Skeletal muscle tissue (tissue), 4 donors: ENCODE results near the gene IGFLR1. TPM values are rescaled to one million over a fixed set of nuclear protein-coding genes. Genes with fewer than 3 reads are reported as not detected.

ENCODE experiments used
- H3K27ac ChIP-seq: one replicate; pipeline ENCODE4 v1.7.0; 2013; ENCODE audit warnings: mild to moderate bottlenecking, low read depth, low read length, inconsistent platforms
- H3K27me3 ChIP-seq, 3 donors: one replicate each; pipeline ENCODE4 v1.7.0; 2013; ENCODE audit warnings: low read length in 3 of 3; ENCODE audit not compliant: control insufficient read depth in 3 of 3, insufficient read depth in 3 of 3
- H3K36me3 ChIP-seq, 3 donors: one replicate each; pipeline ENCODE4 v1.7.0; 2013; ENCODE audit warnings: low read length in 3 of 3; ENCODE audit not compliant: control insufficient read depth in 3 of 3, insufficient read depth in 3 of 3
- H3K4me1 ChIP-seq, 3 donors: one replicate each; pipeline ENCODE4 v1.7.0; 2013; ENCODE audit warnings: low read length in 3 of 3, mild to moderate bottlenecking in 3 of 3; ENCODE audit not compliant: control insufficient read depth in 3 of 3, insufficient read depth in 3 of 3
- H3K4me3 ChIP-seq, 3 donors: one replicate each; pipeline ENCODE4 v1.7.0; 2013; ENCODE audit warnings: low read length in 3 of 3
- H3K9ac ChIP-seq, 3 donors: one replicate each; pipeline ENCODE4 v1.7.0; 2013; ENCODE audit warnings: low read length in 3 of 3, mild to moderate bottlenecking in 3 of 3, moderate library complexity in 2 of 3, low read depth in 1 of 3
- H3K9me3 ChIP-seq, 3 donors: one replicate each; pipeline ENCODE4 v1.7.0; 2013; ENCODE audit warnings: low read length in 3 of 3; ENCODE audit not compliant: control insufficient read depth in 3 of 3
- total RNA-seq: library from RNA; depleted of rRNA; stranded (reverse); fragments of >200 nt; gene quantifications from one replicate; pipeline ENCODE4 v1.2.3, GENCODE V29; 2014
- donor health status: Osteomylitis.

IGFLR1 gene
- total RNA-seq, 1 donor from 2014 or later = 3.1 TPM

GRCh38 chr19:35731779-35732405 lies 10.4 kb downstream of the IGFLR1 start:
- Histone ChIP-seq H3K4me3 (no peak overlapping the region), H3K9ac (no peak overlapping the region), H3K36me3 (peaks cover 79 to 86% (median 85%) of the 10 kb centered on the region in 3 donors), H3K4me1 (no peaks in the 10 kb centered on the region), H3K27ac (no peak overlapping the region), H3K27me3 (no peaks in the 10 kb centered on the region), H3K9me3 (no peaks in the 10 kb centered on the region)

GRCh38 chr19:35731353-35731752 lies 10.9 kb downstream of the IGFLR1 start:
- H3K9ac ChIP-seq = no peak overlapping the region
- no peak overlapping the region for H3K27ac ChIP-seq
- H3K27me3 ChIP-seq = no peaks in the 10 kb centered on the region
- H3K36me3 ChIP-seq = peaks cover 78 to 85% (median 83%) of the 10 kb centered on the region in 3 donors
- H3K9me3 ChIP-seq = no peaks in the 10 kb centered on the region
- no peaks in the 10 kb centered on the region for H3K4me1 ChIP-seq
- H3K4me3 ChIP-seq = no peak overlapping the region

GRCh38 chr19:35730326-35730725 lies 11.9 kb downstream of the IGFLR1 start:
- Histone ChIP-seq H3K9me3 (no peaks in the 10 kb centered on the region), H3K9ac (no peak overlapping the region), H3K27ac (no peak overlapping the region), H3K4me1 (no peaks in the 10 kb centered on the region), H3K27me3 (no peaks in the 10 kb centered on the region), H3K36me3 (peaks cover 83 to 90% (median 89%) of the 10 kb centered on the region in 3 donors), H3K4me3 (no peak overlapping the region)

- no peak overlapping the region for H3K27ac ChIP-seq
- no peak overlapping the region for H3K4me3 ChIP-seq
- H3K9ac ChIP-seq = no peak overlapping the region
- no peaks in the 10 kb centered on the region for H3K4me1 ChIP-seq
- no peaks in the 10 kb centered on the region for H3K9me3 ChIP-seq
- H3K27me3 ChIP-seq = no peaks in the 10 kb centered on the region
- peaks cover 85 to 90% (median 89%) of the 10 kb centered on the region in 3 donors for H3K36me3 ChIP-seq
Measured at GRCh38 chr19:35729763-35730162, 12.5 kb downstream of the IGFLR1 start.

- Histone ChIP-seq H3K9ac (no peak overlapping the region), H3K27me3 (no peaks in the 10 kb centered on the region), H3K36me3 (peaks cover 85 to 91% (median 88%) of the 10 kb centered on the region in 3 donors), H3K9me3 (no peaks in the 10 kb centered on the region), H3K4me3 (no peak overlapping the region), H3K27ac (no peak overlapping the region), H3K4me1 (no peaks in the 10 kb centered on the region)
Measured at GRCh38 chr19:35729021-35729420, 13.2 kb downstream of the IGFLR1 start.

- Histone ChIP-seq H3K9me3 (no peaks in the 10 kb centered on the region), H3K27ac (no peak overlapping the region), H3K36me3 (peaks cover 87 to 93% (median 91%) of the 10 kb centered on the region in 3 donors), H3K9ac (no peak overlapping the region), H3K27me3 (no peaks in the 10 kb centered on the region), H3K4me3 (no peak overlapping the region), H3K4me1 (no peaks in the 10 kb centered on the region)
Measured at GRCh38 chr19:35727956-35728706, 14.1 kb downstream of the IGFLR1 start.

- Histone ChIP-seq H3K27me3 (no peaks in the 10 kb centered on the region), H3K4me3 (no peak overlapping the region), H3K9ac (no peak overlapping the region), H3K36me3 (peaks cover 95 to 98% (median 97%) of the 10 kb centered on the region in 3 donors), H3K4me1 (no peaks in the 10 kb centered on the region), H3K27ac (no peak overlapping the region), H3K9me3 (no peaks in the 10 kb centered on the region)
Measured at GRCh38 chr19:35727053-35727955, 14.9 kb downstream of the IGFLR1 start.

- H3K9me3 ChIP-seq = no peaks in the 10 kb centered on the region
- H3K4me1 ChIP-seq = peaks cover 0 to 5% (median 0%) of the 10 kb centered on the region in 3 donors
- no peaks in the 10 kb centered on the region for H3K27me3 ChIP-seq
- no peak overlapping the region for H3K9ac ChIP-seq
- no peak overlapping the region for H3K4me3 ChIP-seq
- H3K36me3 ChIP-seq = peaks cover 86 to 88% (median 88%) of the 10 kb centered on the region in 3 donors
- no peak overlapping the region for H3K27ac ChIP-seq
Measured at GRCh38 chr19:35725216-35725861, 16.9 kb downstream of the IGFLR1 start.

GRCh38 chr19:35724560-35724959 lies 17.7 kb downstream of the IGFLR1 start:
- no peaks in the 10 kb centered on the region for H3K27me3 ChIP-seq
- peaks cover 1 to 5% (median 2%) of the 10 kb centered on the region in 3 donors for H3K4me1 ChIP-seq
- H3K9me3 ChIP-seq = no peaks in the 10 kb centered on the region
- no peak overlapping the region for H3K9ac ChIP-seq
- no peak overlapping the region for H3K27ac ChIP-seq
- peaks cover 84 to 86% (median 85%) of the 10 kb centered on the region in 3 donors for H3K36me3 ChIP-seq
- no peak overlapping the region for H3K4me3 ChIP-seq
